ENCODE results near the gene PPP1R14B.

DNA sequence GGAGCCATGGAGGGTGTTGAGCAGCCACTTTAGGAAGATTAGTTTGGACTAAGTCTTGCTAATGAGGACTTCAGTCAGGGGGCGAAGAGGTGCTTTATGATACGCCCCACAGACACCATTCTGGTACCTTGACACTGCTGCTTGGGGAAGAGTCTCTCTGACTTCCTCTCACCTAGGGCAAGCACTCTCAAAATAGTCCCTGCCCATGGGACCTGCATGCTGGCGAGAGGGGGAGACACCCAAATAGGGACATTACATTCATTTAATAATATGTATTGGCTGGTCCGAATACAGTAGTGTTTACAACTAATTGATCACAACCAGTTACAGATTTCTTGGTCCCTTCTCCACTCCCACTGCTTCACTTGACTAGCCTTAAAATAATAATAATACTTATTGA is 49.0 kb upstream of the PPP1R14B start:
- no peak for TF ChIP-seq CTCF (CRISPR knock-in tag; IDR thresholded peaks at IDR 0.05)
- no peak for TF ChIP-seq RNF219 (CRISPR knock-in tag; IDR thresholded peaks at IDR 0.05)

All from HepG2 (cell line).